Colonic mucosa (tissue), 4 donors: ENCODE data around the gene NPAS3. TPM values are rescaled to one million over a fixed set of nuclear protein-coding genes. Genes with fewer than 3 reads are reported as not detected.

Experiments
- DNase-seq: peaks from one replicate; pipeline ENCODE4 v3.0.0-alpha.2; 2020
- H3K27ac ChIP-seq: fragments of 200-600 bp; one replicate; pipeline ENCODE4 v1.8.0; 2021
- H3K27me3 ChIP-seq: fragments of 200-600 bp; one replicate; pipeline ENCODE4 v1.8.0; 2021
- H3K36me3 ChIP-seq: fragments of 200-600 bp; one replicate; pipeline ENCODE4 v1.8.0; 2021
- H3K4me1 ChIP-seq: fragments of 200-600 bp; one replicate; pipeline ENCODE4 v1.8.0; 2021; ENCODE audit warnings: mild to moderate bottlenecking
- H3K4me3 ChIP-seq: fragments of 200-600 bp; one replicate; pipeline ENCODE4 v1.8.0; 2021
- H3K9ac ChIP-seq, 2 donors: one replicate each; pipeline ENCODE4 v1.7.0; 2013; ENCODE audit warnings: control low read depth in 2 of 2, low read depth in 2 of 2, low read length in 2 of 2
- H3K9me3 ChIP-seq: fragments of 200-600 bp; one replicate; pipeline ENCODE4 v1.8.0; 2021
- CTCF ChIP-seq: fragments of 200-600 bp; IDR thresholded peaks from one replicate; pipeline ENCODE4 v1.8.0; 2022; ENCODE audit warnings: antibody characterized with exemption, mild to moderate bottlenecking
- intact Hi-C: fragments of 100-400 bp; cut with DNase I; formaldehyde crosslinking; loops from one replicate; pipeline ENCODE4 v1.14.1; 2022
- total RNA-seq, 2 donors: library from RNA; stranded (reverse); fragmentation: NEBNext Ultra II Directional in 1 of 2; extraction: Animal tissue kit (Norgen Biotek cat#: 25700) in 1 of 2; gene quantifications; one replicate each; pipeline ENCODE4 v1.2.1, GENCODE V29; 2021
- donor health status: healthy.
- donor health status: DM: no; HTN: no; CAD: no.
- donor health status: DM: no; HTN: no; CAD: no.

The NPAS3 gene
- total RNA-seq, 2 donors from 2014 or later, result 0.79 to 1.6 TPM

GRCh38 chr14:32934073-32934880 is 4.4 kb upstream of the NPAS3 start:
- Histone ChIP-seq H3K9me3 (no peaks in the 10 kb centered on the region), H3K27me3 (peaks cover 55% of the 10 kb centered on the region), H3K27ac (no peak overlapping the region), H3K9ac (peak overlapping the region in 1 of 2 donors; percentile 24), H3K4me1 (no peaks in the 10 kb centered on the region), H3K36me3 (no peaks in the 10 kb centered on the region), H3K4me3 (peak overlapping the region; percentile 24)
- intact Hi-C loops, result no loop called here
- TF ChIP-seq CTCF, result no peak
- no peak for DNase-seq

- no peak for TF ChIP-seq CTCF
- H3K36me3 ChIP-seq, result no peaks in the 10 kb centered on the region
- DNase-seq, result no peak
- H3K9ac ChIP-seq, result no peak overlapping the region
- H3K27ac ChIP-seq, result no peak overlapping the region
- H3K9me3 ChIP-seq, result no peaks in the 10 kb centered on the region
- intact Hi-C loops, result no loop called here
- H3K27me3 ChIP-seq, result peaks cover 60% of the 10 kb centered on the region
- no peaks in the 10 kb centered on the region for H3K4me1 ChIP-seq
- H3K4me3 ChIP-seq, result no peak overlapping the region
These were observed 3.6 kb upstream of the NPAS3 start for GRCh38 chr14:32934881-32935633.

- peak overlapping the region; percentile 10 for H3K27ac ChIP-seq
- TF ChIP-seq CTCF, result no peak
- peak; percentile 62 for DNase-seq
- H3K9ac ChIP-seq, result peak overlapping the region; percentile 21 to 71
- no peaks in the 10 kb centered on the region for H3K4me1 ChIP-seq
- no peaks in the 10 kb centered on the region for H3K9me3 ChIP-seq
- H3K27me3 ChIP-seq, result peaks cover 40% of the 10 kb centered on the region
- no peaks in the 10 kb centered on the region for H3K36me3 ChIP-seq
- H3K4me3 ChIP-seq, result peak overlapping the region; percentile 26
- intact Hi-C loops, result no loop called here
These were observed 781 bp downstream of the NPAS3 start for GRCh38 chr14:32939254-32940065.

- Histone ChIP-seq H3K27me3 (peaks cover 35% of the 10 kb centered on the region), H3K36me3 (no peaks in the 10 kb centered on the region), H3K9ac (peak overlapping the region in 1 of 2 donors; percentile 21), H3K4me3 (peak overlapping the region; percentile 26), H3K9me3 (no peaks in the 10 kb centered on the region), H3K27ac (peak overlapping the region; percentile 10), H3K4me1 (no peaks in the 10 kb centered on the region)
- TF ChIP-seq CTCF, result no peak
- intact Hi-C loops, result no loop called here
- no peak for DNase-seq
These were observed 1.5 kb downstream of the NPAS3 start for GRCh38 chr14:32940066-32940651.
